Fibroblast of the conjunctiva (primary cell): Measurements from ENCODE around the gene SESN3.
"Not testable (repeated sequence)": the region's sequence is repeated elsewhere in the genome, so short reads cannot be mapped to it uniquely, and the experiment has no call there.

Experiments used
- DNase-seq: peaks from one replicate; pipeline ENCODE4 v3.0.0-alpha.2; 2010; ENCODE audit warnings: low read depth

The SESN3 gene, protein sequence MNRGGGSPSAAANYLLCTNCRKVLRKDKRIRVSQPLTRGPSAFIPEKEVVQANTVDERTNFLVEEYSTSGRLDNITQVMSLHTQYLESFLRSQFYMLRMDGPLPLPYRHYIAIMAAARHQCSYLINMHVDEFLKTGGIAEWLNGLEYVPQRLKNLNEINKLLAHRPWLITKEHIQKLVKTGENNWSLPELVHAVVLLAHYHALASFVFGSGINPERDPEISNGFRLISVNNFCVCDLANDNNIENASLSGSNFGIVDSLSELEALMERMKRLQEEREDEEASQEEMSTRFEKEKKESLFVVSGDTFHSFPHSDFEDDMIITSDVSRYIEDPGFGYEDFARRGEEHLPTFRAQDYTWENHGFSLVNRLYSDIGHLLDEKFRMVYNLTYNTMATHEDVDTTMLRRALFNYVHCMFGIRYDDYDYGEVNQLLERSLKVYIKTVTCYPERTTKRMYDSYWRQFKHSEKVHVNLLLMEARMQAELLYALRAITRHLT

DNA sequence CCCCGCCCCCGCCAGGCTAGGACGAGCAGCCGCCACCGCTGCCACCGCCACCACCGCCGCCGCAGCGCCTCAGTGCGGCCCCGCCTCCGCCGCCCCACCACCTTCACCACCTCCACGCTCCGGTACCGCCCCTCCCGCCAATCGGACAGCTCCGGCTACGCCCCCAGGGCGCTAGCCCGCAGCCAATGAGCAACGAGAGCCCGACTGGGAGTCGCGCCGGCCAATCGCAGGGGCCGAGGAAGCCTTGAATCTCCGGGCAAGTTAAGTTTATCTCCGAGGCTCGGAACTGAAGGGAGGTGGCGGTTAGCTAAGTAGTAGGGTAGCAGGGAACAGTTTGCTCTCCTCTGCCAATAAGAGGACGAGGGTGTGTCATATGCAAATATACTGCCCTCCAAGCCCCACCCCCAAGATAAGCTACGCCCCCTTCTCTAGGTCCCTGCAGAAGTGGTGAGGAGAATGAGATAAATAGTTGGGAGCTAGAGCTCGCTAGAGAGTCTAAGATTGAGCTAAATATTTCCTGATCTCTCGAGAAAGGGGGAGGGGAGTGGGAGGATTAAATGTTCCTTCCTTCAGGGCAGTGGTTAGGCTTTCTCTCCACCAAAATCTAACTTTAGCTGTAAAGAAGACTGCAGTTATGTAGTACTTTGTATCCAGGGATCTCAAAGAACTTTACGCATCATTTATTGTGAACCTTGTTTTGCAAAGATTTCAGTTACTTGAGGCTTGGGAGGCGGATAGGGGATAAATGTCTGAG, at the start of gene SESN3:
SESN3 (minus strand) TSS at position 76 of the 754 bp plus-strand sequence. CDS start 342 bp downstream, outside the sequence.
- peak; percentile 100 for DNase-seq

DNA sequence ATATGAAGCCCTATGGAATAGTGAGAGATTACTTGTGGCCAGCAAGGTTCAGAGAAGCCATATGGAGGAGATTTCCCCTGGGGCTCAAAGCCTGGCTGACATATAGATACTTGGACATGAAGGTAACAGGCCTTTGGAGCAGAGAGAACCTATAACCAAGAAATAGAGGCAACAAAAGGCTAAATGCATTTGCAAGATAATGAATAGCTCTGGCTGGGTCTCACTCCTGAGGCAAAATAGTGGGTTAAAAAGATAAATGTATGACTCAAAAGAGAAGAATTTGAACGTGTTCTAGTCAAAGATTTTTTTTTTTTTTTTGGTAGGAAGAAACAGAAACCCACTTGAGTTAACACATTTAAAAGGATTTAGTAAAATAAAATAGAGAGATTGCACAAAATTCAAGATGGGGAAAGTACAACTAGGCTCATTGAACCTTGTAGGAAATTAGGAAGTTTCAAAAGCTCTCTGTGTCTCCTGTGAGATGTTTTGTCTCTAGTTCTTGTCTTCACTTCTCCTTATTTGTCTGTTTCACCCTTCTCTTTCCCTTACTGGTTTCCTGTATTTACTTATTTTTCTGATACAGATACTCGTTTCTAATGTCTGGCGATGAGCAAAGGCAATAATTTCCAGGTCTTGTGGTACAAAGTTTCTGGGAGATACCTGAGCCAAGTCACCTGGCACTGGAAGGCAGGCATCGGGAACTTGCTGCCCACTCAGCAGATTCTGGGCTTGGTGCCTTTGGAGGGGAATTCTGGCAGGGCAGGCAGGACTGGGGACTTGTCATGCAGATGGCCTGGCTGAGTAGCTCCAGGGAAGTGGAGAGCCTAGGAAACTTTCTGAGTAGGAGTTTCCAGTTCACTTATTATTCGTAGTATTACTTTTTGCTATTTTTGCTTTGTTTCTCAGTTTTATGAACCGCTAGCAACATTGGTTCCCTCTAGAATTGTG, 49.2 kb upstream of the SESN3 start:
- DNase-seq, result no peak

DNA sequence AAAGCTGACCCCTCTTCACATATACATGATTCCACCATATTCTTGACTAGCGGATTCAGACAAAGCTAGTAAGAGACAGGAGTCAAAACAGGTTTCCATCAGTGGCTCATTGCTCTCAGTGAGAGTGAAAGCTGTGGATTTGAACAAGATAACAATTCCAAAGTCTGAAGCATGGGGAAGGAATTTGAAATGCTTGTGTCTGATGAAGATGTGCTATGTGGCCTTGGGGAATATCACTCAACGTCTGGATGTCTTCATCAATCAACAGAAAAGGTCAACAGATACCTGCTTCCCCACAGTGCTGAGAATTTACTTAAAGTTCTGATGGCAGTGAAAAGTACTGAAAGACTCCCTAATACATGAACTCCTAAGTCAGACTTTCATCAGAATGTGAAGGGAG, 46.9 kb upstream of the SESN3 start:
- DNase-seq, result no peak

DNA sequence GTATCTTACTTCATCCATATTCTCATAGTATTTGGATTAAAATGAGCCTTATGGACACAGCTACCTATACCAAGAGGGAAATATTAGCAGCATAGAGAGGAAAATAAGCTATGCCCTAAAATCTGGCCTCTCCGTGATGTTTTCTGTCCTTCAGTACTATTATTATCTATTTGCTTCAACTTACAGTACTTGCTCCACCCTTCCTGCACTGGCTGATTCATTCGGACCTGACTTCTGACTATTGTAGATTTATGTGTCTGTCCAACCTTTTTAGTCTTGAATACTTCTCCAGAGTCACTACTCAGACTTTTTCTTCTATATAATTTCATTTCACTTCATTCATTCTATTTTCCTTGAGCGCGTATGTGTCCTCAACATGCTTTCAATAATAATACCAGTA, 45.1 kb upstream of the SESN3 start:
- no peak for DNase-seq

DNA sequence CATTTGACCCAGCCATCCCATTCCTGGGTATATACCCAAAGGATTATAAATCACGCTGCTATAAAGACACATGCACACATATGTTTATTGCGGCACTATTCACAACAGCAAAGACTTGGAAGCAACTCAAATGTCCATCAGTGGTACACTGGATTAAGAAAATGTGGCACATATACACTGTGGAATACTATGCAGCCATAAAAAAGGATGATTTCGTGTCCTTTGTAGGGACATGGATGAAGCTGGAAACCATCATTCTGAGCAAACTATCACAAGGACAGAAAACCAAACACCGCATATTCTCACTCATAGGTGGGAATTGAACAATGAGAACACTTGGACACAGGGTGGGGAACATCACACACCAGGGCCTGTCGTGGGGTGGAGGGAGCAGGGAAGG, 42.6 kb upstream of the SESN3 start:
- DNase-seq, result not testable (repeated sequence)

DNA sequence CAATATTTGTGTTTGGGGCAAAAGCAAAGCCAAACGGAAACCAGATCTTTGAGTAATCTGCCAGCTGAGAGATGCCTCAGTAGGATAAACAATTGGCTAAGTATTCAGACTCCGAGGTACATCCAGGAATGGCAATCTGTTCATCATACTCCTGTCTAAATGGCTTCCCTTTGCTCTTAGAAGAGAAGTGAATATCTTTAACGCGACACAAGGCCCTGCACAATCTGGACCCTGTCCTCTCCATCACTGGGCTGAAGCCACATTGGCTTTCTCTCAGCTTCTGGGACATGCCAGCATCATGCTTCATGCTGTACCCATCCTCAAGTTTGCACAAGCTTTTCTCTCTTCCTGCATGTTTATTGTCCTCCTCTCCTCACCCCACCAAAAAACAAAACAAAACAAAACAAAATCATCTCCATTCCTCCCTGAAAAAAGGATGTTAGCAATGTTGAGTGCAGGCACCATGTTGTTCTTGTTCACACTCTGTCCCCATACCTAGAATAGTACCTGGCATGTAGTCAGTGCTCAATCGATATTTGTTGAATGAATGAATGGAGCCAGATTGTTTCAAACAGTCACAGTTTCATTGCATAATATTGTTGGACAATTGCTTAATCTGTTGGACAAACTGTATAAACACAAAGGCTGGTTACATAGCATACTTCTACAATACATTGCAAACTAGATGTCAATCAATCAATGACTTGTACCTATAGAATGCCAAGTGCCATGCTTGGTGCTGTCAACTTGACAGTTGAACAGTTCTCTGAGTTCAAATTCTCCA, 38.2 kb upstream of the SESN3 start:
- DNase-seq, result no peak

DNA sequence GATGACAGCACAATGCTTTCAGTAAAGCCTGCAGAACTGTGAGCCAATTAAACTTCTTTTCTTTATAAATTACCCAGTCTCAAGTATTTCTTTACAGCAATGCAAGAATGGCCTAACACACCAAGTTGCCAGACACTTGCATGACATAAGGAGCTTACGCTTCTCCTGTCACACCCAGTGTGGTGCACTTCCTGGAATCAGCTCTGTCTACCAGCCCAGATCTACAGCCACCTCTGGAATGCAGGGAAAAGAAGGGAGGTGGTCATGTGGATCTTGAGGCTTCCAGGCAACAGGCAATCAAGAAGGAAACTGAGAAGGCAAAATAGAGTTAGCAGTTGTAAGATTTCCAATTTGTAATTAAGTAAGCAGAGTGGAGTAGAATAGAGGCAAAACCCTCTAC, 37.4 kb upstream of the SESN3 start:
- no peak for DNase-seq

DNA sequence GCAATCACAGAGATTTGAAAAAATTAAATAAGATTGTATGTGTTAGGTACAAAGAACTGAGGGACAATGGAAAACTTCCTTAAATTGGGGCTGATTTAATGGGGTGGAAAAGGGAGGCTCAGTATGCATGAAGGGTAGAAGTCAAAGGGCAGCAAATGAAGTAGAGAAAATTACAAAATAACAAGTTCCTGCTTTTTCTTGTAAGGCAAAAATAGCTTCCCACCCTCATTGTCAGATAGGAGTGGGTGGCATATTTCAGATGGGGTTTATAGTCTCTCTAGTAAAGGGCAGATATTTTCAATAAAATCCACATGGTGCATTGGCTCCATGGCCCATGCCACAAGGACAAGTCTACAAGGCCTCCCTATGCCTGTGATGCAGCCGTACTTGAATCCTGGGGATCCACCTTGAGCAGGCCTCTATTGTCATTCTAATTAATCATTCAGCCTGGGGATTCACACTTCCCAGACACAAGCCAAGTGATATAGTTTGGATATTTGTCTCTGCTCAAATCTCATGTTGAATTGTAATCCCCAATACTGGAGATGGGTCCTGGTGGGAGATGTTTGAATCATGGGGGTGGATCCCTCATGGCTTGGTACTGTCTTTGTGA, 36.7 kb upstream of the SESN3 start:
- no peak for DNase-seq

DNA sequence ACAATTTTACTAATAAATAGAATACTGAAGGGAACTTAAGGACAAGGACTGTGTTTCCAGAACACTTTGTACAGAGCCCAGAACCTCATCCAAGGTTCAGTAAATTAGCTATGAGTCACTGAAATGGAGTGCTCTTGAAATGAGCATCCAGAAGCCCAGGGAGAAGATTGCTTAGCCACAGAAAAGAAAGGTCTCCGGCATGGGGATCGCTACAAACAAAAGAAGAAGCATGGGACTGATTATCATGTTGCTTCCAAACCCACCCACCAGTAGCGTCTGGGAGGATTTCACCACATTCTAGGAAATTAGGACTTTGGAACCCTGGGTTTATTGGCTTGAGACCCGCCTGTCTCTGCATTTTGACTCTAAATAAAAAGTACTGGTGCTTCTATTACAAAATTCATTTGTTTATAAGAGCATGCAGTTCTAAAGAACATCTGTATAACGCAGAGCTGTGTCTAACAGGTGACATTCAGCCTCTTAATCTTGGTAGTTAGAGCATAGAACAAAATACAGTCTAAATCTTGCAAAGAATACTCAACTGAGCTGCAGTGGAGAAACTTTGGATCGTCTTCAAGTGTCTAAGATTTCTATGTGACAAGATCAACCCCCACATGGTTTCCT, 35.9 kb upstream of the SESN3 start:
- DNase-seq, result peak; percentile 44

DNA sequence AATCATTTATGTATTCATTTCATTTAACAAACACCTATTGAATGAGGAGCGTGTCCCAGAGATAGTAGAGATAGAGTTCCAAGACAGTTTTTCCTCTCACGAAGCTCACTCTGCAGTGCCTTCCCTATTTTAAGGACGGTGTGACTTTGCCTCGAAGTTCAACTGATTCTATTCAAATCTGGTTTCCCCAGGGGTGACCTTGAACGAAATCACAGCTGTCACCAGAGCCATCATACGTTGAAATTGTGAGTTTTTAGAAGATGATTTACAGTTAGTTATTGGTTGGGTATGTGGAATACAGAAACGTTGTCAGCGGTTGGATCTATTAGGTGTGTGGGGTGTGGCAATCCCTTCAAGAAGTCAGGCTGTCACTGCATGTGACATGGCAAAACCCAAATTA, 33.9 kb upstream of the SESN3 start:
- DNase-seq, result no peak

DNA sequence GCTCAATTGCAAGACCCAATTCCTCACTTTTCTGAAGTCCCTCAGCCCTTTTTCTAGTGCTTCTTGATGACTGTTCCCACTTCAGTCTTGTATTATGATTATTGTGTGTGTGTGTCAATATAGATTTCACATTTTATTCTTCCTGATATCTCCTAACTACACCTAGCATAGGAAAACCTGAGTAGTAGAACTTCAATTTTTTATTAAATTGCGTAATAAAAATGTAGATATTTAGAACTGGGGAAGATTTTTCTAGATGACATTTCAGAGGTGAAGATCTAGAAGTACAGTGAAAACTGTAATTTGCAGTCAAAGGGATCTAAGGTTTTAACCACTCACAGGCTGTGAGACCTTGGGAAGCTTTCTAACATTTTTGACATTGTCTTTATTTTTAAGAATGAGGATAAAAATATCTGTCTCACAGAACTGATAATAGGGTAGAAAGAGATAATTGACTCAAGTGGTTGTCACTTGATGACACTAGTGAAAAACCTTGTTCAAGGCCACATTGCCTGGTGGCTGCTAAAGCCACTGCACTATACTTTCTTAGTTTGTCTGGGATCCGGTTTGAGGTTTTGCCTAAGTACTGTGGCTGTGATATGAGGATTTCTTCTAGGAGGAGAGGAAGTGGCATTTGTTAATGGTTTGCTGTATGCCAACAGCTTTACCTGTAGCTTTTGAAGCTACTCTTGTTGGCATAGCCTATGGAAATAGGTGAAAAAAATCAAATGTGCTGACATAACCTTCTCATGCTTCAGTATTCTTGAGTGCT, 32.2 kb upstream of the SESN3 start:
- no peak for DNase-seq

DNA sequence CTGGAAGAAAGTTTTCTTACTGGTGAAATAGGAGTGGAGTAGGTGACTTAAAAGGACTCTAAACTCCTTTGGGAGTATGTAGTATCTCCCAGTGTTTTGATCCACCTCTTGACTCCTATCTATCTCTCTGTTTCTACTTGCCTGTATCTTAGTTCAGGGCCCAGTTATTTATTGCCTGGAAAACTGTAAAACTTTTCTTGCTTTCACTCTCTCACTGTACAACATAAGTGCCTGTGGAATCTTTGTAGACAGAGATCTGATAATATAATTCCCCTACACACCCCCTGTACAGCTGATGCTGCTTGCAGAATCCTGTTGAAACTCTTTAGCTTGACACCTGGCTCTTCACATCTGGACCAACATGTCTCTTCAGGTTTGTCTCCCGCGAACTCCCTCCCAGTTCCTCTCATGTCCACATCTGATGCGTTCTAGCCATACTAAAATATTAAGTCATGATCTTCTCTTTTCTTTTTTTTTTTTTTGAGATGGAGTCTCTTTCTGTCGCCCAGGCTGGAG, 26.5 kb upstream of the SESN3 start:
- no peak for DNase-seq

DNA sequence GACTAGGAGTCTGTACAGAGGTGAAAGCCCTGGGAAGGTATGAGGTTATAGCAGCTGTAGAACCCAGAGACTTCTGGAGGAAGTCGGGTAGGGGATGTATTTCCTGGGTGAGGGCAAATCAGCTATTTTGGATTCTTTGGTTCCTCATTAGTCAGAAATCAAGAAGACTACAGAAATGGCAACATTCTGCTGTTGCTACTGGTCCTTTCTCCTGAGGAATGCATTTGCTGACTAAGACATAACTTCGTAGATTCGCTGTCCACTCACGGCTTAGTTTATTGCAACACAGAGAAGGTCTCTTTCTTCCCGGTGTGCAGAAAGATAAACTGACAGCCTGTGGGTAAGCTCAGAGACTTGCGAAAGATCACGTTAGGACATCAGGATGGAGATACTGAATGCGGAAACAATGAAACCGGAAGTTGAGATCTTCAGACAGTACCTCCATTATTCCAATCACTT, 25.3 kb upstream of the SESN3 start:
- DNase-seq, result no peak

DNA sequence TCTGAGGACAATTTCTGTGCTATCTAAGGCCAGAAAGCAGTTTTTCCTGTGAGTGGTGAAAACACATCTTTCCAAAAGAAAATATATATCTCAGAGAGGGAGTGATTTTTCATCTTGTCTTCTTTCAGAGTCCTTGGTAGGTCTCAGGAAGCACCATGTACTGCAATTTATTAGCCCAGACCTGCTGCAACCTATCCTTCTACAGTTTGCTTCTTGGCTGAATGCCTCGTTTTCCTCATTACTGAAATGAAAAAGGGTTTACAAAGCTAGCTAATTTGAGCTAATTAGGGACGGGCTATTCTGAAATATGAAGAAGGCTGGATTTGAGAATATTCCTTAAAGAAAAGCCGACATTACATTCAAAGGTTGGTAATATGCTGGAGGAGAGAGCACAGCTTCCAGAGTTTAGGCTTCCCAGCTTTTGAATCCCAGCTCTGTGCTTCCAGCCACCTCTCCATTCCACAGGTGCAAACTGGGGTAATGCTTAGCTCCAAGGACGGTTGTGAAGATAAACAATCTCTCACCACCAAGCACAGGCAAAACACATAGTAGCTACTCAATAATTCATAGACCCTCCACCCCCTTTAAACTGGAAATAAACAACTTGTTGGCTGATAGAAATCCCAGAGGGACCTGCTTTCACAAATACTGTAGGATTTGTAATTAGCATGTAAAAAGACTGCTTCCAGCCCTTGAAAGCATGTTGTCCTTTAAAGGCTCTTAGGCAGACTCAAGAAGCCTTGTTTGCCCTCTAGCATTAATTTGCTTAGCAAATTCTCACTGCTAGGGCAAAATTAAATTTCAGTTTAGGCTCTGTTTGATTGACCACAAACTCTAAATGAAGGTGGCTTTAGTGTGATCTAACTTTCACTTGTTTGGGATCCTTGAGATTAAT, 24.5 kb upstream of the SESN3 start:
- DNase-seq, result no peak

DNA sequence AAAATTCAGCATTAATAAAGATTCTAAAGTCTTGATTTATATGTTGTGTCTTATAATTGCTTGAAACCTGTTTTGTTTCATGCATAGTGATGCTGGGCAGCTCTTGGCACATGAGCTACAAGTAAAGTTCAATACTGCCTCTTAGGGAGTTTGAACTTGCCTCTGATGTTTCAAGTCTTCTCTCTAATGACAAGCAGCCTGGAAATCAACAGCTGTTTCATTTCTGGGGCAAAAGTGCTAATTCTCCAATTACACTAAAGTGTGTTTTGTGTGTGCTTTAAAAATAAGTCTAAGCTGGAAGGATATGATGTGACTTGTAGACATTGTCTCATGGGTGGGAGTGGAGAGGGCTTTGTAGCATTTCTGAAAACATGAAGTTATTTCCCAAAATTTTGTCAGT, 23.7 kb upstream of the SESN3 start:
- DNase-seq, result no peak

DNA sequence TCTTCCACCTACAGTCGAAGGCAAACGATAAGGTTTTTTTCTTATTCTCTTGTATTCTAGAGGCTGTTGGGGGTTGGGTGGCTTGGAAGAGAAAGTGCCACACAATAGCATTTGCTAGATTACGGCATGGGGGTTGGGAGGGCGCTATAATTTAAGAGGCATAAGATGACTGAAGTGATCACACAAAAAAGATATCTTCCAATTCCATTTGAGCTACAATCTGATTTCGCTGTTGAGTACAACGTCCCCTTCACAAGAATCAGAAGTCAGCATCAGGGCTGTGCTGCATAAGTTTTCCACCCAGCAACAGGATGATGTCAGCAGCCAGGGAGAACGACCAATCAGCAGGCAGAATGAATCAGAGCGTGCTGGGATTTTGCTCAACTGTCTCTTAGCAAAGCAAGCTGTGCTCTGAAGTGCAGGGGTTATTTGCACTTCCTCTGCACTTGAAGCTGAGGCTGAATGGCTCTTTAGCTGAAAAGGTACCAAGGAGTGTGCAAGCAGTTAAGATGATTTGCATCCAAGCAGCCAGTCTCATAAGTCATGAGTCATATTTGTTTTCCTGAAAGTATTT, 23.2 kb upstream of the SESN3 start:
- peak; percentile 81 for DNase-seq

DNA sequence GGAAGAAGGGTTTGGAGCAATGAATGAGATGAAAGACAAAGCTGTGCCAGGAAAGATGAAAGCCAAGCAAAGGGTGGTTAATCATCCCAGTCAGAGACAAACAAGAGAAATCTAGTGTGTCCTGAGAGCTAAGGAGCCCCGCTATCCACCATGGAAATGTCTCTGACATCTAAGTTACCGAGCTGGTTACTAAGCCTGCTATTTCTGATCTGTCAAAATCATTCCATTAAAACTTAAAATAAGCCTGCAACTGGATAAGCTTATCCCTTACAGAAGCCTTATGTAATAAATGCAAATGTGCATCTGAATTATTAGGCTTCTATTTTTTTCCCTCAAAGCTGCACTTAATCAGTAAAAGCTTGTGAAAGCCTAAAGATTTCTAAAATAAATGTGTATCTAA, 22.1 kb upstream of the SESN3 start:
- no peak for DNase-seq

DNA sequence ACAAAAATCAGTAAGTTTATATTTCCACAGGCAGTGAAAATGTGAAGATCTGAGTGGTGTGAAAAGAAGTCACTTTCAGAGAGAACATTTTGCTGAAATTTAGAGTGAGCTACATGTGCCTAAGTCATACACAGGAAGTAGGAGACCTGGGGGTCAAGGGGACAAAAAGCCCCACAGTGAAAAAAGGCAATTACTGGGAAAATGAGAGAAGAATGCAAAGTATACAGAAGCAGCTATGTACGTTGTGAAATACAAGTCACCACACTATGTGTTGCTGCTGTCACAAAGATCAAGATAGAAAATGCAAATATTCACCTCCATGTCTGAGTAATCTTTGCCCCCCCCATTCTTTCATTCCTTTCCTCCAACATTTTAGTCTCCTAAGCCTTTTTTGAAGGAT, 21.6 kb upstream of the SESN3 start:
- DNase-seq, result no peak
